CD4-positive, alpha-beta T cell treated with Interleukin-6 for 4 hours (primary cell): Measurements from ENCODE around the gene PTPN6.

Experiments used
- DNase-seq: peaks from one replicate; pipeline ENCODE4 v3.0.0-alpha.2; 2020; ENCODE audit warnings: mixed read lengths

Gene PTPN6

DNA sequence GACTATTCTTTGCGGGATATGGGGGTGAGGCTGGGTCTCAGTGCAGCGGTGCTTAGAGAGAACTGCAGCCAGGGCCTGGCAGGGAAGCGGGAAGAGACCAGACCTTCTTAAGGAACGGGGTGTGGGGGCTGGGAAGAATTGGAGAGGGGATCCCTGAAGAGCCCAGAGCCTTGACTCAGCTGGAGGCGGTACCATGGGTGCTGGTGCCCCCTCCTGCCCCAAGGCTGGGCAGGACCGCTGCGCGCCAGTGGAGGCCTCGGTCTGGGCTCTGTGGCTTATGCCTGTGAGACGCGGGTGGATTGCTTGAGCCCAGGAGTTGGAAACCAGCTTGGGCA, 8.9 kb upstream of the PTPN6 start:
- no peak for DNase-seq

DNA sequence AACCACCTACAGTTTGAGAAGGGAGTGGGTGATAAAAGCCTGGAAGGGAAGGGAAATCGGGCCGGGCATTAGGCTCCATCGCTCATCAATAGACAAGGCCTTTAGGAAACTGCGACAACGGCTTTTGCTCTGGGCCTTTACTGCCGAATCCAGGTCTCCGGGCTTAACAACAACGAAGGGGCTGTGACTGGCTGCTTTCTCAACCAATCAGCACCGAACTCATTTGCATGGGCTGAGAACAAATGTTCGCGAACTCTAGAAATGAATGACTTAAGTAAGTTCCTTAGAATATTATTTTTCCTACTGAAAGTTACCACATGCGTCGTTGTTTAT, 7.8 kb upstream of the PTPN6 start:
- peak; percentile 82 for DNase-seq

DNA sequence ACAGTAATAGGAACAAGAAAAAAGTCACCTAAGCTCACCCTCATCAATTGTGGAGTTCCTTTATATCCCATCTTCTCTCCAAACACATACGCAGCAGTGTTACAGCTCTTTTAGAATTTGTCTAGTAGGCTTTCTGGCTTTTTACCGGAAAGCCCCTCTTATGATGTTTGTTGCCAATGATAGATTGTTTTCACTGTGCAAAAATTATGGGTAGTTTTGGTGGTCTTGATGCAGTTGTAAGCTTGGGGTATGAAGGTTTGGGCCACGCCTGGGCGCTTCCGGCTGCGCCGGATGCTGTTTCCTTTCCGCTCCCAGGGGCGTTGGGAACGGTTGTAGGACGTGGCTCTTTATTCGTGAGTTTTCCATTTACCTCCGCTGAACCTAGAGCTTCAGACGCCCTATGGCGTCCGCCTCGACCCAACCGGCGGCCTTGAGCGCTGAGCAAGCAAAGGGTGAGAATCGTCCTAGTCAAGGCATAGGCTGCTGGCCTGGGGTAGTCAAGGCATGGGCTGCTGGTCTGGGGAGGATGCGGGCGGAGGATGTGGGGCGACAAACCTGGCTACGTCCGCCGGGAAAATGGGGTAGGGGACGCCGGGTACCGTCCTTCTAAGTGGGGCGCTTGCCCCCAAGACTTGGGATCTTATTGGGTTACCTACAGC, 7.3 kb upstream of the PTPN6 start, which contains the start of the genes C12orf57 and RNU7-1:
TSS of gene C12orf57 (plus strand) at position 301 of the 659 bp plus-strand sequence. CDS start at position 401, 100 bp downstream.
TSS of gene RNU7-1 (plus strand) at position 95 of the 659 bp plus-strand sequence.
- DNase-seq = peak; percentile 64

DNA sequence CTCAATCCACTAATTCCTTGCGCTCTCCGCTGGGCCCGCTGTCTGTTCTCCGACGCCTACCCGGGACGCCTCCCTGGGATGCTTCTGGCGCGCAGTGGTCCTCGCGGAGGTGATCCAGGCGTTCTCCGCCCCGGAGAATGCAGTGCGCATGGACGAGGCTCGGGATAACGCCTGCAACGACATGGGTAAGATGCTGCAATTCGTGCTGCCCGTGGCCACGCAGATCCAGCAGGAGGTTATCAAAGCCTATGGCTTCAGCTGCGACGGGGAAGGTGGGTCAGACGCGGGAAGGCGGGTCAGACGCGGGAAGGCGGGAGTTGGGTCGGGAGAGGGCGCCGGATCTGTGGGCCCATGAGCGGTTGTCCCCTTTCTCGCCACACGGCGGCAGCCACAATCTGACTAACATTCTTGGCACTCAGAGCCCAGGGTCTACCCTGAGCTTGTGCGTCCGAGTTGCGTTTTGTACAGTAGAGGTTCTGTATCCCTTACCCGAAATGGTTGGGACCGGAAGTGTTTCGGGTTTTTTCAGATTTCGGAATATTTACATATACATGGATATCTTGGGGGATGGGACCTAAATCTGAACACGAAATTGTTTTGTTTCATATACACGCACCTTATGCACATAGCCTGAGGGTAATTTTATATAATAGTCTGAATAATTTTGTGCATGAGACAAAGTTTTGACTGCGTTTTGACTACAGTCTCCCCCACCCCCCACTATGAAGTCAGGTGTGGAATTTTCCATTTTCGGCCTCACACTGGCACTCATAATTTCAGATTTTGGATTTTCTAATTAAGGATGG, 6.6 kb upstream of the PTPN6 start:
- DNase-seq = peak; percentile 90

DNA sequence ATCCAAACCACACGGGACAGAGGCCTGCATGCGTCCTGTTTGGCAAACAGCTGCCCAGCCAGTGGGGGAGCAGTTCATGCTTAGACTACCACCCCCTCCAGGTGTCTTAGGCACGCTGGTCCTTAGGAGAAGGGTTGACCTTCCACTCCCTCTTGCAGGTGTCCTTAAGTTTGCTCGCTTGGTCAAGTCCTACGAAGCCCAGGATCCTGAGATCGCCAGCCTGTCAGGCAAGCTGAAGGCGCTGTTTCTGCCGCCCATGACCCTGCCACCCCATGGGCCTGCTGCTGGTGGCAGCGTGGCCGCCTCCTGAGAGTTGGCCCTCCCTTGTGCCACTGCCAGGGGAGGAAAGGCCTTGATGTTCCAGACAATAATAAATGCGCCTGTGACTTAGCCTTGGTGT, 5.5 kb upstream of the PTPN6 start:
- no peak for DNase-seq

DNA sequence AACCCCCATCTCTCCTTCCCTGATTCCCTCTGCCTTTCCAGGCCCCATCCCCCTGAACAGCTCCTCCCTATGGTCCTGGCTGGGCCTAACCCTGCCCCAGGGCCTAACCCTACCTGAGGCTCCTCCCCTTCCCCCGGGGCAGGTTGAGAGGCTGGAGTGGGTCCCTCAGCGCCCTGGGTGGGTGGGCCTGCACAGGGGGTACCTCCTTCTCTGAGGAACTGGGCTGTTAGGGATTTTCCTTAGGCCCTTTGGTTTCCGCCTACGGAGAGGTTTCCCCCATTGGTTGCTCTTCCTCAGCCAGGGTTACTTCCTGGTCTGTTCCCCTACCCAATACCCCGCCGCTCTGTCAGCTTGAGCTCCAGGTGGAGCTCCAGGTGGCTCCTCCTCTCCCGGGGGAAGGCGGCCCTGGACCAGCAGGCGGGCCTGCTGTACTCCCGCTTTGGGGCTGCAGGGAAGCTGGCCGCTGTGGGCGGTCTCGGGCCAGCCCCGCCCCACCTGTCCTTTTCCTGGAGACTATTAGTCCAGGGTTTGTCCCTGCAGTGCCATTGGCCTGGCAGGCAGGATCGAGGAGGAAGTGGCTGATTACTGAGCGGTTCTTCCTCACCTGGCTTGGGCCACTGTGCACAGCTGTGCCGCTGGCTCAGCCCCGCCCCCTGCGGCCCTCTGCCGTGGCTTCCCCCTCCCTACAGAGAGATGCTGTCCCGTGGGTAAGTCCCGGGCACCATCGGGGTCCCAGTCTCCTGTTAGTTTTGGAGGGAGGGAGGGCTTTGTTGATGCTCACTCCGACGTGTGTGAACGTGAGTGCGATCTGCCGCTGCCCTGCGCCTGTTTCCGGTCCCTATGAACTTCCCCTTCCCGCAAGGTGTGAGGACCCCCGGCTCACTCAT, 4.9 kb upstream of the PTPN6 start:
- DNase-seq = peak; percentile 72

DNA sequence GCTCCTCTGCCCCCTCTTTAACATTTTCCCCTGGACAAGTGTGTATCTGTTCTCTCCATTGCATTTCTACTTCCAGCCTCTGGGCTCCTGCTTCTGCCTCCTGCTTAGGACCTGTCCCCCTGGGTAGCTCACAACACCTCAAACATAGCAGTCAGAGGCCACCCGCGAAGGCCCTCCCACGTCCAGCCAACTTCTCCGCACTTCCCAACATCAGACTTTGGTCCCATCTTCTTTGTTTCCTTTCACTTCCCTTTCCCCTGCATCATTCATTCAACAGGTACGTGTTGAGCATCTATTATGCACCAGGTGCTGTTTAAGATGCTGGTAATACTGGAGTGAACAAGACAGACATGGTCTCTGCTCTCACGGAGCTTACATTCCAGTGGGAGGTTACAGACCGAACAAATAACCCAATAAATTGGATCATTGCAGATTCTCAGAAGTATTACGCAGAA, 4.2 kb upstream of the PTPN6 start:
- DNase-seq = no peak

DNA sequence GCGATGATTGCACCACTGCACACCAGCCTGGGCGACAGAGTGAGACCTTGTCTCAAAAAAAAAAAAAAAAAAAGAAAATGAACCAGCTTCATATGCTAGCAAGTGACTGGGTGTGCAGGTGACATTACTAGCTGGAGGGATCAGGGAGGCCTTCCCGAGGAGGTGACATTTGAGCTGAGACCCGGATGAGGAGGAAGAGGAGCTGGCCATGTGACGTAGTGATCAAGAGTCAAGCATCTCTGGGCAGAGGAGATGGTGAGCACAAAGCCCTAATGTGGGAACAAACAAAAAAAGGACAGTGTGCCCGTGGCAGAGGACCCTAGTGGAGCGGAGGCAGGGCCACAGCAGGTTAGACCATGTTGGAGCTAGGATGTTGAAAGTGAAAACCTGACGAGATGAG, 3.5 kb upstream of the PTPN6 start:
- DNase-seq = no peak

DNA sequence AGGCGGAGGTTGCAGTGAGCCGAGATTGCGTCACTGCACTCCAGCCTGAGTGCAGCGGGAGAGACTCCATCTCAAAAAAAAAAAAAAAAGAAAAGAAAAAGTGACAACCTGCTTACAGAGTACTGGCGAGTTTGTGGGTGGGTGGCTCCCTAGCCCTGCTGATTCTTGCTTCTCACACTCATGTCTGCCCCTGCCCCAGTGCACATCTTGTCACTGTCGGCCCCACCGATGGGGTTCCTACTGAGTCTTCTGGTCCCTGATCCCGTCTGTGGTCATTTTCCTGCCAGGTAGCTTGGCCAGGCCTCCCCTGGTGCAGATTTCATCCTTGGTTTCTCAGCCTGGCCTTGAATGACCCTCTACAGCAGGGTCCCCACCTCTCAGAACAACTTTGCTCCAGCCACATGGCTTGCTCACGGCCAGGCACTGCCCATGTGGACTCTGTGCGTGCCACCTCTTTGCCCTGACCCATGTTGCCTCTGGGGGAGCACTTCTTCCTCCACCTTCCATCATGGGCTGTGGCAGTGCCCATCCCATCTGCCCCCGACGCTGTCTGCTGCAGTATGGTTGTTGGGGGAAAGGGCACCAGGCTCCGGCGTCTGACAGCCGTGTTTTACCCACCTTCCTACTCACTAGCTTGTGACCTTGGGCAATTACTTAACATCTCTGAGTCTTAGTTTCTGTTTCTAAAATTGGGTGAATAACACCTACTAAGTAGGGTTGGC, 2.1 kb upstream of the PTPN6 start:
- DNase-seq = peak; percentile 54

DNA sequence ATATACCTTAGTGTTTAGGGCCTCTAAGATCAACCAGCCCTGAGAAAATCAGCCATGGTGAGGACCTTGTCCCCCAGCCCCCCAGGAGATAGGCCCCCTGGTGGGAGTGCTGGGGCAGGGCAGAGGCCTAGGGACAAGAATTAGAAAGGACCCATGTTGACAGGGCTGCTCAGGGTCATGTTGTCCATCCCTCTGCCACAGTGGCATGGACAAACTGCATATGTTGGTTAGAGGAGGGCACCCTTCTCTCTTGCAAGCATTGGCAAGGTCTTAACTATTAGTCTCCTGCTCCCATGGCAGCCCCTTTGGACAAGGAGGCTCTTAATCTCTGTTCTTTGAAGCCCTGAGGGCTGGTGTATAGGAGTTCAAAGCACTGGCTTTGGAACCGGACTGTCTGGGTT, 755 bp upstream of the PTPN6 start:
- DNase-seq = peak; percentile 45

DNA sequence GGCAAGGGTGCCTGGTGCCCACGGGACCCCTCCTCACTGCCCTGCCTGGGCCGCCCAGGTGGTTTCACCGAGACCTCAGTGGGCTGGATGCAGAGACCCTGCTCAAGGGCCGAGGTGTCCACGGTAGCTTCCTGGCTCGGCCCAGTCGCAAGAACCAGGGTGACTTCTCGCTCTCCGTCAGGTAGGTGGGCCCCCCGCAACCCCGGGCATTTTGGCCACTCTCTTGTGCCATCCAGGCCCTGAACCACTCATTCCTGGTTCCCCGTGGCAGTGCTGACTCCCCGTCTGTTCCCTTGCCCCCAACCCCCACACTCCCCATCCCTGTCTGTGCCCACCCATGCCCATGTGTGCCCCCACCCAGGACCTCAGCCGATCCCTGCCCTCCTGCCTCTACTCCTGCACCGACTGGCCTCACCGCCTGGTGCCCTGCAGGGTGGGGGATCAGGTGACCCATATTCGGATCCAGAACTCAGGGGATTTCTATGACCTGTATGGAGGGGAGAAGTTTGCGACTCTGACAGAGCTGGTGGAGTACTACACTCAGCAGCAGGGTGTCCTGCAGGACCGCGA, 480 bp downstream of the PTPN6 start:
- peak; percentile 44 for DNase-seq

DNA sequence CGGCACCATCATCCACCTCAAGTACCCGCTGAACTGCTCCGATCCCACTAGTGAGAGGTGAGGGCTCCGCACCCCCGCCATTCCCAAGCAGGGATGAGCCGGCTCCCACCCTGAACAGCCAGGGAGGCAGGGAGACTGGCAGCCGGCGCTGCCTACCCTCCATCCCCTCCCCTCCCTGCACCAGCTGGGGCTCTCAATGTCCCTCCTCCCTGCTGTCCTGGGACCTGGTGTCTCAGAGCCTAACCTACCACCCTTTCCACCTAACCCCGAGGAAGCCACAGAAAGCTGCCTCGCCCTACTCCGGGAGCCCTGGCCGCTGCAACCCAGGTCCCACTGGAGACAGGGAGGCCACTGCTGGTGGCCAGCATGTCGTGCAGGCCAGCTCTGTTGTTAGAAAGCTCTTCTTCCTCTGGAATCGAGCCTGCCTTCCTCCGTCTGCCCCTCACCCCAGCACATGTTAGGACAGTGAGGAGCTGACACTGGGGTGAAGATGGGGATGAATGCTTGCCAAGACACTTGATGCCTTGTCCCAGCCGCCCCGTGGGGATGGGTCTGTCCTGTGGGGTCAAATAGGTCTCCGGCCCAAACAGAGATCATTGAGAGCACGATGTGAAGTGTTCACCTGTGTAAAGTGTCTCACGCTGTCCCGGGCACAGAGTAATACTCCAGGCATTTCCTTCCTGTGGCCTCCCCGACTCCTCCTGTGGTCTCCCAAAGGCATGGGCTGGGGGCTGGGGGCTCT, 1.1 kb downstream of the PTPN6 start:
- DNase-seq = peak; percentile 33

DNA sequence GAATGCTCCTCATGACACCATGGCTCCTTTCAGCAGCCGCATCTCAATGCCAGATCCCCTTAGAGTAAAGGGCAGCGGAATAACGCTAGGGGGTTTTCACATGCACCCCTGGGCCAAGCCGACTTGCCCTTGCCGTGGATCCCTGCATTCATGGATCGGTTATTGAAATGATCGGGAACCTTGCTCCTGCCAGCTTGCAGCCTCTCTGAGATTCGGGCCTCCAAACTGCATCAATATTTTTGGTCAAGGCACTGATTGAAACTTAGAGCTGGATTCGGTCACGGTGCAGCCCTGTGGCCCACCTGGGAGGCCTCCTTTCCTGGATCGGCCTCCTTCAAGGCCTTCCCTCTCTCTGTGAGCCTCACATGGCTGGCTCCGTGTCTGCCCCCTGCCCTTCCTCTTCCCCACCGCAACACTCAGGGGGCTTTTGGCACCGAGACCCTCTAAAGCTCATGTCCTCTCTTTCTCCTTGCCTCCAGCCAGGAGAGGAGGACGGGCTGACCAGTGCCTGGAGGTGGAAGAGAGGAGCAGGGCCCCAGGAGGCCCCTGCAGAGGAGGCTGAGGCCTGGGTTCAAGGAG, 1.8 kb downstream of the PTPN6 start:
- DNase-seq = no peak

DNA sequence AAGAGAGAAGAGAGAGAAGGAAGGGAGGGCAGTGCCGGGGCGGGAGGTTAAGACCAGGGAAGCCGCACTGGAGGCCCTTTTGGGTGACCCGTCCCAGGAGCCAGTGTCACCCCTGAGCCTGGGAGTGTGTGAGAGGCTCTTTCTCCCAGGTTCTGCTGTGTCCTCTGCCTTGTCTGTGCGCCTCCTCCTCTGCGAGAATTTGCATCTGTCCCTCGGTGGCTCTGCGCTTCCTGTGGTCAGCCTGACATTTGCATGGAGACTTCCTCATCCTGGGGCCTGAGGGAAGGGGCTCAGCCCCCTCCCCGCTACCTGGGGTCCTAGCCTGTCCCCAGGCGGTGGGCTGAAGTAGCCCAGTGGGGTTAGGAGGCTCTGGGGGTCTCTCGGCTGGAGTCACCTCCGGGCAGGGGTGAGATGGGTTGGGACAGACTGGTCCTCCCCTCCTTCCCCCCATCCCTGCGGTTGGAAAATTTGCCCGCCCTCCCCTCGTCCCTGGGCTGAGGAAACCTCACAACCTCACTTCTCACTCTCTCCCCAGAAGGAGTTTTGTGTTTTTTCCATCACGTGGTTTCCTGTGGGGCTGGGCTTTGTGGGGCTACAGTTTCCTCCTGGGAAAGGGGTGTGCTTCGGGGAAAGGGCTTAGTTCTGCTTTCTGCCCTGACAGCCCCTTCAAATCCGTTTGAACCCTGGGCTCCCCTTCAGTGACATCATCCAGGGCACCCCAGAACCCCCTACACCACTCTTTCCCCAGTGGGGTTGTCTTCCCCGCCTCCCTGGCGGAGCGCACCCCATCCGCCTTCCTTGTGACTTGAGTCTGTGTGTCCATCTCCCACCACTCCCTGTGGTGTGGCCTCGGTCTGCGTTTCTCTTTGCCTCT, 2.5 kb downstream of the PTPN6 start:
- DNase-seq = peak; percentile 69

DNA sequence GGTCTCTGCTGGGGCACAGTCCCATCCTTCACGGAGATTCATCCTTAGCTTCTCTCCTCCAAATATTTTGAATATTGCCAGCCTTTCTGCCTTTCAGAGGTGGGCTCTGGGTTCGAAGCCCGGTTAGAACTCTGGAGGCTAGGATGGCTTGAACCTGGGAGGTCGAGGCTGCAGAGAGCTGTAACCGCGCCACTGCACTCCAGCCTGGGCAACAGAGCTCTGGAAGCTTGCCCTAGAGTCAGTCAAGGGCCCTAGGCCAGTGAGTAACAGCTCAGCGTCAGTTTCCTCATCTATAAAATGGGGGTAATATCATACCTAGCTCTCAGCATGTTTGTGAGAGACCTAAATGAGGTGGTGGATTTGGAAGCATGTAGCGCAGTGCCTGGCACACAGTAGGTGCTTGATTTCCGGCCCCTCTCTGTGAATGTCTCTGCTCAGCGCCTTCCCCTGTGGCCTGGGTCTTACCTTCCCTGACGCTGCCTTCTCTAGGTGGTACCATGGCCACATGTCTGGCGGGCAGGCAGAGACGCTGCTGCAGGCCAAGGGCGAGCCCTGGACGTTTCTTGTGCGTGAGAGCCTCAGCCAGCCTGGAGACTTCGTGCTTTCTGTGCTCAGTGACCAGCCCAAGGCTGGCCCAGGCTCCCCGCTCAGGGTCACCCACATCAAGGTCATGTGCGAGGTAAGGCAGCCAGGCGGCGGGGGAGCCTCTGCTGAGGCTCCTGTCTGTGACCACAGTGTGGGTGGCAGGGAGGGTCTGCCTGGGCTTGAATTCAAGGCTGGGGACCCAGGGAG, 3.4 kb downstream of the PTPN6 start:
- DNase-seq = no peak

DNA sequence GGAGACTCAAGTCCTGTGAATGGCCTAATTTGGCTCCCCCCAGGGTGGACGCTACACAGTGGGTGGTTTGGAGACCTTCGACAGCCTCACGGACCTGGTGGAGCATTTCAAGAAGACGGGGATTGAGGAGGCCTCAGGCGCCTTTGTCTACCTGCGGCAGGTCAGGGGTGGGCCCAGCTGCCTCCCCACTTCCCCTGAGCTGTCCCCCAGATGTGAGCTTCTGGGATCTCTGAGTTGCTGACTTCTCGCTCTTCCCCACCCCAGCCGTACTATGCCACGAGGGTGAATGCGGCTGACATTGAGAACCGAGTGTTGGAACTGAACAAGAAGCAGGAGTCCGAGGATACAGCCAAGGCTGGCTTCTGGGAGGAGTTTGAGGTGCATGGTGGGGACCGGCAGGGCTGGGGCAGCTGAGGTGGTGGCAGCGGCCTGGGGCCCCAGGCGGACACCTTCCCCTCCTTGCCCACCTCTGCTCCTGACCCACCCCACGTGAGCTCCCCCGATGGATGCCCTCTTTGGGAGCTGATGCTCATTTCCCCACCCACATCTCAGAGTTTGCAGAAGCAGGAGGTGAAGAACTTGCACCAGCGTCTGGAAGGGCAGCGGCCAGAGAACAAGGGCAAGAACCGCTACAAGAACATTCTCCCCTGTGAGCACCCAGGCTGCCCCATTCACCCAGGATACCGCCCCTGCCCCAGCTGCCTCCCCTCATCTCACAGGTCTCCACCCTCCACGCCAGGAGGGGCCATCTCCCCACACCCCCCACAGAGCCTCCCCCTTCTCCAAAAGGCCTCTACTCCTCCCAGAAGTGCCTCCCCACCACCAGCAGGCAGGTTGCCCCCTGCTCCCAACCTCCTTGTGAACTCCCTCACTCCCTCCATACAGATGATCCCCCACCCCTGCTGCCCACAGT, 4.2 kb downstream of the PTPN6 start:
- no peak for DNase-seq

DNA sequence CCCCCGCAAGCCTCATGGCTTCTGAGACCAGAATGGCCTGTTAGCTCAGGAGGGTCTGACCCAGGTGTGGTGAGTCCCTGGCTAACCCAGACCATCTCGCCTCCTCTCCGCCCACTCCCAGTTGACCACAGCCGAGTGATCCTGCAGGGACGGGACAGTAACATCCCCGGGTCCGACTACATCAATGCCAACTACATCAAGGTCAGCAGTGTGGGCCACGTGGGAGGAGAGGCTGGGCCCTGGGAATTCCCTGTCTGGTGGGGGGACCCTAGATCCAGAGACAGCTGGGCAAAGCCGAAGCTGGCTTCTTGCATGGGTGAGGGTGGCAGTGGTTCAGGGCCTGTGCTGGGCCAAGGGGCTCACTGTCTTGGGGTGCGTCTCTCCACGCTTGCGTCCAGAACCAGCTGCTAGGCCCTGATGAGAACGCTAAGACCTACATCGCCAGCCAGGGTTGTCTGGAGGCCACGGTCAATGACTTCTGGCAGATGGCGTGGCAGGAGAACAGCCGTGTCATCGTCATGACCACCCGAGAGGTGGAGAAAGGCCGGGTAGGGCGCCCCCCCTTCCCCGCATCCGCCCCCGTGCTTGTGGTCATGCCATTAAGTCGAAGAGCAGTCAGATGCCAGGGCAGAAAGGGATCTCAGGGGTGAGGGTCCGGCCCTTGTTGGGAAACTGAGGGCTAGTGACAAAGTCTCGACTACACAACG, 5.0 kb downstream of the PTPN6 start:
- no peak for DNase-seq
